ENCODE results near the gene ACOT9.
A peak's percentile ranks its signal among the peaks of the same experiment; 100 is the strongest.

Gene ACOT9

DNA sequence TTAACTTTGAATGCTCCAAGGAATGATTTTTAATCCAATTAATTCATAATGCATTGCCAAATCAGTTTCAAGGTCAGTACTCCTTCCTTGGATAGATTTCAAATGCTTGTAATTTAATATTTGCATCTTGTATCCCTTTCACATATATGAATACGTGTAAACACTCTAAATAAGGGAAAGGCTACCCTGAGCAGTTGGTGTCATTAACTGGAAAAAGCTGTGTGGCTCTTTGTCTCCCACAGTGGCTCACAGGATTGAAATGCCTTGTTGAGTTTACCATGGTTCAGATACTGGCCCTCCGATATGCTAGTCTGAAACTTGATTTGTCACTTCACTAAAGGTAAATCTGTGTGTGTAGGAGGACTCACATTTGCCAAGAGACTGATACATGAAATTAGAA, 16.7 kb upstream of the ACOT9 start:
- TF ChIP-seq NFIC (IDR thresholded peaks at IDR 0.05) (no peak), CEBPB (IDR thresholded peaks at IDR 0.05) (no peak), CREB1 (IDR thresholded peaks at IDR 0.05; ENCODE audit: low read depth) (no peak), TEAD4 (IDR thresholded peaks at IDR 0.05) (no peak), TAF1 (IDR thresholded peaks at IDR 0.05; ENCODE audit: low read depth) (no peak), YY1 (IDR thresholded peaks at IDR 0.05; ENCODE audit: low read depth) (no peak), RAD21 (IDR thresholded peaks at IDR 0.05; ENCODE audit: low read depth) (no peak), FOXM1 (IDR thresholded peaks at IDR 0.05; ENCODE audit: borderline replicate concordance, low read depth) (no peak), EGR1 (IDR thresholded peaks at IDR 0.05) (no peak), ZBTB7A (IDR thresholded peaks at IDR 0.05; ENCODE audit: low read depth) (no peak), TCF12 (IDR thresholded peaks at IDR 0.05; ENCODE audit: low read depth) (no peak), EP300 (IDR thresholded peaks at IDR 0.05; ENCODE audit: borderline replicate concordance) (no peak)
- TF ChIP-seq, protein P1, sequence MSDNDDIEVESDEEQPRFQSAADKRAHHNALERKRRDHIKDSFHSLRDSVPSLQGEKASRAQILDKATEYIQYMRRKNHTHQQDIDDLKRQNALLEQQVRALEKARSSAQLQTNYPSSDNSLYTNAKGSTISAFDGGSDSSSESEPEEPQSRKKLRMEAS (IDR thresholded peaks at IDR 0.05): no peak
- TF ChIP-seq, protein P2, sequence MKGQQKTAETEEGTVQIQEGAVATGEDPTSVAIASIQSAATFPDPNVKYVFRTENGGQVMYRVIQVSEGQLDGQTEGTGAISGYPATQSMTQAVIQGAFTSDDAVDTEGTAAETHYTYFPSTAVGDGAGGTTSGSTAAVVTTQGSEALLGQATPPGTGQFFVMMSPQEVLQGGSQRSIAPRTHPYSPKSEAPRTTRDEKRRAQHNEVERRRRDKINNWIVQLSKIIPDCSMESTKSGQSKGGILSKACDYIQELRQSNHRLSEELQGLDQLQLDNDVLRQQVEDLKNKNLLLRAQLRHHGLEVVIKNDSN (IDR thresholded peaks at IDR 0.05): no peak
- TF ChIP-seq, protein P3, sequence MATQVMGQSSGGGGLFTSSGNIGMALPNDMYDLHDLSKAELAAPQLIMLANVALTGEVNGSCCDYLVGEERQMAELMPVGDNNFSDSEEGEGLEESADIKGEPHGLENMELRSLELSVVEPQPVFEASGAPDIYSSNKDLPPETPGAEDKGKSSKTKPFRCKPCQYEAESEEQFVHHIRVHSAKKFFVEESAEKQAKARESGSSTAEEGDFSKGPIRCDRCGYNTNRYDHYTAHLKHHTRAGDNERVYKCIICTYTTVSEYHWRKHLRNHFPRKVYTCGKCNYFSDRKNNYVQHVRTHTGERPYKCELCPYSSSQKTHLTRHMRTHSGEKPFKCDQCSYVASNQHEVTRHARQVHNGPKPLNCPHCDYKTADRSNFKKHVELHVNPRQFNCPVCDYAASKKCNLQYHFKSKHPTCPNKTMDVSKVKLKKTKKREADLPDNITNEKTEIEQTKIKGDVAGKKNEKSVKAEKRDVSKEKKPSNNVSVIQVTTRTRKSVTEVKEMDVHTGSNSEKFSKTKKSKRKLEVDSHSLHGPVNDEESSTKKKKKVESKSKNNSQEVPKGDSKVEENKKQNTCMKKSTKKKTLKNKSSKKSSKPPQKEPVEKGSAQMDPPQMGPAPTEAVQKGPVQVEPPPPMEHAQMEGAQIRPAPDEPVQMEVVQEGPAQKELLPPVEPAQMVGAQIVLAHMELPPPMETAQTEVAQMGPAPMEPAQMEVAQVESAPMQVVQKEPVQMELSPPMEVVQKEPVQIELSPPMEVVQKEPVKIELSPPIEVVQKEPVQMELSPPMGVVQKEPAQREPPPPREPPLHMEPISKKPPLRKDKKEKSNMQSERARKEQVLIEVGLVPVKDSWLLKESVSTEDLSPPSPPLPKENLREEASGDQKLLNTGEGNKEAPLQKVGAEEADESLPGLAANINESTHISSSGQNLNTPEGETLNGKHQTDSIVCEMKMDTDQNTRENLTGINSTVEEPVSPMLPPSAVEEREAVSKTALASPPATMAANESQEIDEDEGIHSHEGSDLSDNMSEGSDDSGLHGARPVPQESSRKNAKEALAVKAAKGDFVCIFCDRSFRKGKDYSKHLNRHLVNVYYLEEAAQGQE (IDR thresholded peaks at IDR 0.05; ENCODE audit: low read depth): no peak

DNA sequence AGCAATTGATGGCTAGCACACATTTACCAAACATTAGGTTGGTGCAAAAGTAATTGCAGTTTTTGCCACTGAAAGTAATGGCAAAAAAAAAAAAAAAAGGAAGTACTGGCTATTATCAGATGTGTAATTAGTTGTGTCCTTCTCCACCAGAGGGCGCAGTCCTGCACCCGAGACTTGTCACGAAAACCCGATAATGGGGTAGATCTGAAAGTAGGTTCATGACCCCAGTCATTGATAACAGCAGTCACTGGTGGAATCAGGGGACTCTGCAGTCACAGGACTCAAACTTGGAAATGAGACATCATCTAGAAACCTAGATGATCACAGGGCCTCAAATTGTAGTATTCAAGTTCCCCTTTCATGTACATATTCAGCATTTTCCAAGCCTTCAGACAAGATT, 13.1 kb upstream of the ACOT9 start:
- no peak for TF ChIP-seq CEBPB (IDR thresholded peaks at IDR 0.05)
- TF ChIP-seq RAD21 (IDR thresholded peaks at IDR 0.05; ENCODE audit: low read depth): peak; percentile 39; the same call in 1 of the 2 replicates

DNA sequence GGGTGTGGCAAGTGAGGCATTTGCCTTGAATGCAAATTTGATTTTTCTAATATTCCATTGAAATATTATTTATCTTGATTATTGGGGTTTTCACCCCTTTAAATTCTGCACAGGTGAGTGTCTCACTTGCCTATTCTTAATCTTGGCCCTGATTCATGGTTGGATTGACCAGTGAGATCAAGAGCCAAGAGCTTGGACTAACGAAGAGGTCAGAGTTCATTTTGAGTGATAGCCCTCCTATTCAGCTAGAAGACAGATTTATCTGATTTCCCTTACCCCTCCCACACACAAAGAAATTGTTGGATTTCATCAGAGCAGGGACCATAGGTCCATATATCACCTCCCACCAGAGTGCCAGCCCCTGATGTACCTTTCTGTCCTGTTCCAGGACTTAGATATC, 11.6 kb upstream of the ACOT9 start:
- TF ChIP-seq TEAD4 (IDR thresholded peaks at IDR 0.05) (no peak), EP300 (IDR thresholded peaks at IDR 0.05; ENCODE audit: borderline replicate concordance) (no peak), TCF12 (IDR thresholded peaks at IDR 0.05; ENCODE audit: low read depth) (no peak), CREB1 (IDR thresholded peaks at IDR 0.05; ENCODE audit: low read depth) (no peak), ZBTB7A (IDR thresholded peaks at IDR 0.05; ENCODE audit: low read depth) (no peak)

DNA sequence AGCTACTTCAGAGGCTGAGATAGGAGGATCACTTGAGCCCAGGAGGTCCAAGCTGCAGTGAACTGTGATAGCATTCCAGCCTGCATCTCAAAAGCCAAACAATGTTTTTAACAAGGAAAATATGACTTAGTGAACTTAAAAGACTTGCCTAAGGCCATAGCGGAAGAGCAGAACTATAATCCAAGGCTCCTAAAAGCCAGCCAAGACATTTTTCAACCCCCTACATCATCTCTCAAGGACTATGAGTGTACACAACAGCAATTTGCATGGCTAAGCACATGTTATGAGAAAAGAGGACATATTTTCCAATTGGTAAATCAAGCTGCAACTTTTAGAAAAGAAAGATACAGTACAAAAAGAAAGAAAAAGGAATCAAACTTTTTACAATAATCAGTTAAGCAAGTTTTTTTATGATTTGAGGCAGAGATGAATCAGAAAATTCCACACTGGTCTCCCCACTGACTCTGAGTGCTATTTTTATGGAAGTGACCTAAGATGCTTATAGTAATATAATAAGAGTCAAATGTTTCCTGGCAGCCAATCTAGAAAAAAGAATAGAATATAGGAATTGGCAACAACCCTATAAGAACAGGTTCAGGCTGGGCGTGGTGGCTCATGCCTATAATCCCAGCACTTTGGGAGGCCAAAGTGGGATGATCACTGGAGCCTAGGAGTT, 9.8 kb upstream of the ACOT9 start:
- no peak for TF ChIP-seq CEBPB (IDR thresholded peaks at IDR 0.05)

DNA sequence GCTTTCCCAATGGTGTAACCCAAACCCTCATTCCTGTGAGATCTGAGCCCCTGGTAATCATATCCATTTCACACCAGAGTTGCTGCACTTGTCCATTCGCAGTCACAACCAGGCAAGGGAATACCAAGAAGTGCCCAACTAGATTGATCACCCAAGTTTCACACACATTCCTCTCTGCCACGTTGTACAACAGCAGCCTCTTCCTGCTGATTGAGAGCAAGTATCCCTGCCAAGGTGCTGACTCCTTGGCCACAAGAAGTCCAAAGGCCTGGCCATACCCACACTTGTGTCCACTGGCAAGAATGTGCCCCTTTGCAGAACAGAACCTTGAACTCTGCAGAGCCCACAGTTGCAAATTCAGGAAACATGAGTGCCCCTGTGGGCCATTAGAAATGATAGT, 6.5 kb upstream of the ACOT9 start:
- no peak for TF ChIP-seq FOXM1 (IDR thresholded peaks at IDR 0.05; ENCODE audit: borderline replicate concordance, low read depth)

DNA sequence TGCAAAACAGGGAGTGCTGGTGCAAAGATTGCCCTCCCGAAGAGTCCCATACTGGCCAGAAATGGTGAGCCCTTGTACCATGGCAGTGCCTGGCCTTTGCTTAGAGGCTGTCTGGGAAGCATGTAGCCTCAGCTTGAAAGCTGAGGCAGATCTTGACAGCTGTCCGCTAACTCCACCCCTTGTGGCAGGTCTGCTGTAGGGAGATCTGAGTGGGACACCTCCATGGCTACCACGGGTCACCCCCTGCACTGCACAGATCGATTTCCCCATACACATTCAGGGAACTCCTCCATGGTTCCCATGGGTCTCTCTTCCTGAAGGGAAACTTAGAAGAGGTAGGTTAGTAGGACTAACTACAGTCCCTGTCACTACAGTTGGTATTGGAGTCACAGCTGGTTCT, 6.1 kb upstream of the ACOT9 start:
- TF ChIP-seq CREB1 (IDR thresholded peaks at IDR 0.05; ENCODE audit: low read depth) (no peak), FOXM1 (IDR thresholded peaks at IDR 0.05; ENCODE audit: borderline replicate concordance, low read depth) (no peak)

DNA sequence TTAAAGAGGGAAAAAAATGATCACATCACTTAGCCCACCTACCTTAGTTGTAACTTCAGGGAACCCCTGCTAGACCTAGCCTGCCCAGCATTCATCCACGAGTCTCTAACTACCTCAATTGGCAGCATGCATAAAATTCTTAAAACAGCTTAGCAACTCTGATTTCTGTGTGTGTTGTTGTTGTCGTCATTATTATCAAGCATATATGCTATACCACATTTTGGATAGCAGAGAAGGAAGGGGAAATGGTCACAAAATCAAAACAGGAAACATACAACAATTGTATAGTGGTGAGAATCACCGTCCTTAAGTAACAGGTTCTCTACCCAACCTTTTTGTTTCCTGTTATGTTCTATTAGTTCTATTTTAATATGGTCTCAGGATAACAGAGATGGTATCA, 2.7 kb upstream of the ACOT9 start:
- no peak for TF ChIP-seq TEAD4 (IDR thresholded peaks at IDR 0.05)

DNA sequence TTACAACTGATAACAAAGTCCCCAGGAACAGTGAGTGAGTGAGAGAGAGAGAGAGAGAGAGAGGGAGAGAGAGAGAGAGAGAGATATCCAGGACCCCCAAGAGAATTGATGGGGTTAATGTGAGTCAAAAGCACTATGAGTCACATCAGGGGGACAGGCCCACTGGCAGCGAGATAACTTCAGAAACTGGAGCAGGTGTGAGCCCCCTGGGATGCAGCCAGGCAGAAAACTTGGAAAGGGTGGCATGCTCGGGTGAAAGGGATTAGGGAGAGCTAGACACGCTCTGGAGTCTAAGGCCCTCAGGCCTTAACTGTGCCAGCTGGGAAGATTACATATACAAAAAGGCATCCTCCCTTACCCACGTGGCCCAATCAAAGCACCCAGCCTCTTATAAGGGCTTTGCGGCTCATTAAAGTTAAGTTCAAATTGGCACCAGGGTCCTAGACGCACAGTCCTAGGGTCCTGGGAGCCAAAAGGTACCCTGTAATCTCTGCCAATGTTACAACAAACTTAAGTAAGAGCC, 841 bp downstream of the ACOT9 start:
- TF ChIP-seq EP300 (IDR thresholded peaks at IDR 0.05; ENCODE audit: borderline replicate concordance): no peak
- TF ChIP-seq TAF1 (IDR thresholded peaks at IDR 0.05; ENCODE audit: low read depth): no peak
- TF ChIP-seq YY1 (IDR thresholded peaks at IDR 0.05; ENCODE audit: low read depth): no peak
- TF ChIP-seq, protein P2 (IDR thresholded peaks at IDR 0.05): peak; percentile 68
- TF ChIP-seq CREB1 (IDR thresholded peaks at IDR 0.05; ENCODE audit: low read depth): no peak
- TF ChIP-seq EGR1 (IDR thresholded peaks at IDR 0.05): no peak
- peak; percentile 60 for TF ChIP-seq TCF12 (IDR thresholded peaks at IDR 0.05; ENCODE audit: low read depth)
- no peak for TF ChIP-seq NFIC (IDR thresholded peaks at IDR 0.05)
- TF ChIP-seq CEBPB (IDR thresholded peaks at IDR 0.05): no peak
- TF ChIP-seq RAD21 (IDR thresholded peaks at IDR 0.05; ENCODE audit: low read depth): no peak
- TF ChIP-seq, protein P1 (IDR thresholded peaks at IDR 0.05): peak; percentile 26; the same call in 1 of the 2 replicates
- TF ChIP-seq FOXM1 (IDR thresholded peaks at IDR 0.05; ENCODE audit: borderline replicate concordance, low read depth): no peak
- TF ChIP-seq ZBTB7A (IDR thresholded peaks at IDR 0.05; ENCODE audit: low read depth): no peak
- no peak for TF ChIP-seq TEAD4 (IDR thresholded peaks at IDR 0.05)
- TF ChIP-seq, protein P3 (IDR thresholded peaks at IDR 0.05; ENCODE audit: low read depth): no peak

Data from Ishikawa (cell line).